Keratinocyte (primary cell): ENCODE data around the gene USHBP1. TPM values are rescaled to one million over a fixed set of nuclear protein-coding genes. Genes with fewer than 3 reads are reported as not detected.

Source experiments
- DNase-seq: peaks from one replicate; pipeline ENCODE4 v3.0.0-alpha.2; 2011; ENCODE audit warnings: low read depth, missing footprints, low spot score
- FAIRE-seq: peaks from 2 replicates; lab custom pipeline; 2011; peaks lifted over from hg19 to GRCh38; lab: Jason Lieb, UNC
- H2AFZ ChIP-seq: 2 replicates; pipeline ENCODE4 v1.6.0; 2012; ENCODE audit warnings: low read length, control low read depth, inconsistent platforms; ENCODE audit not compliant: control insufficient read depth
- H3K27ac ChIP-seq: 2 replicates; pipeline ENCODE4 v1.5.1; 2011; ENCODE audit warnings: low read length; ENCODE audit not compliant: control insufficient read depth, insufficient read depth
- H3K27me3 ChIP-seq: 3 replicates; pipeline ENCODE4 v1.6.0; 2011; ENCODE audit warnings: low read length; ENCODE audit not compliant: control insufficient read depth, insufficient read depth; ENCODE audit errors: extremely low read depth
- H3K36me3 ChIP-seq, 2 experiments: 2 replicates in 1 of 2; 3 replicates in 1 of 2; pipeline ENCODE4 v1.5.1; 2011; ENCODE audit warnings: low read length in 2 of 2, mild to moderate bottlenecking in 1 of 2; ENCODE audit not compliant: control insufficient read depth in 2 of 2, insufficient read depth in 2 of 2; ENCODE audit errors: extremely low read depth in 1 of 2
- H3K4me1 ChIP-seq: 3 replicates; pipeline ENCODE4 v1.5.1; 2011; ENCODE audit warnings: low read length; ENCODE audit not compliant: control insufficient read depth, insufficient read depth; ENCODE audit errors: extremely low read depth
- H3K4me2 ChIP-seq: 3 replicates; pipeline ENCODE4 v1.6.0; 2011; ENCODE audit warnings: low read depth, low read length; ENCODE audit not compliant: control insufficient read depth, insufficient read depth; ENCODE audit errors: extremely low read depth
- H3K4me3 ChIP-seq, 3 experiments: fragments of 200-600 bp in 1 of 3; sonication (generic) in 1 of 3; 2 replicates in 2 of 3; 3 replicates in 1 of 3; pipeline ENCODE4 v1.5.1; 2011 to 2016; ENCODE audit warnings: low read length in 3 of 3, mild to moderate bottlenecking in 3 of 3, control low read depth in 2 of 3, inconsistent platforms in 1 of 3, low read depth in 1 of 3, mixed read lengths in 1 of 3, mixed run types in 1 of 3, moderate library complexity in 1 of 3; ENCODE audit not compliant: control insufficient read depth in 2 of 3, insufficient read depth in 2 of 3; ENCODE audit errors: extremely low read depth in 1 of 3
- H3K79me2 ChIP-seq: 2 replicates; pipeline ENCODE4 v1.6.0; 2012; ENCODE audit warnings: low read length; ENCODE audit not compliant: control insufficient read depth, insufficient read depth
- H3K9ac ChIP-seq: 3 replicates; pipeline ENCODE4 v1.6.0; 2011; ENCODE audit warnings: low read length; ENCODE audit not compliant: control insufficient read depth, insufficient read depth; ENCODE audit errors: extremely low read depth
- H3K9me1 ChIP-seq: 3 replicates; pipeline ENCODE4 v1.6.0; 2011; ENCODE audit warnings: low read length; ENCODE audit not compliant: control insufficient read depth, insufficient read depth; ENCODE audit errors: extremely low read depth
- H3K9me3 ChIP-seq: 2 replicates; pipeline ENCODE4 v1.5.1; 2012; ENCODE audit warnings: low read depth, low read length; ENCODE audit not compliant: control insufficient read depth
- H4K20me1 ChIP-seq: 3 replicates; pipeline ENCODE4 v1.6.0; 2011; ENCODE audit warnings: low read length; ENCODE audit not compliant: control insufficient read depth, insufficient read depth; ENCODE audit errors: extremely low read depth
- CTCF ChIP-seq, 3 experiments: IDR thresholded peaks in 1 of 3; conservative IDR thresholded peaks in 1 of 3; optimal IDR thresholded peaks in 1 of 3; 2 replicates in 2 of 3; 3 replicates in 1 of 3; pipeline versions ENCODE3 to v1.5.1; 2011; ENCODE audit warnings: low read length in 3 of 3, mild to moderate bottlenecking in 3 of 3, moderate library complexity in 2 of 3, control low read depth in 1 of 3, inconsistent platforms in 1 of 3; ENCODE audit not compliant: insufficient read depth in 2 of 3; ENCODE audit errors: extremely low read depth in 1 of 3
- EZH2 ChIP-seq: IDR thresholded peaks from one replicate; pipeline ENCODE4 v1.6.1; 2012; ENCODE audit warnings: inconsistent platforms, mild to moderate bottlenecking, low read length, moderate library complexity
- dilution Hi-C: fragments of 300-500 bp; cut with MboI; formaldehyde crosslinking; loops from one replicate; pipeline ENCODE4 v1.7.0; 2020; ENCODE audit warnings: low sequenced_read_pairs; ENCODE audit not compliant: extremely low pct_ligation_motif_present
- polyA plus RNA-seq, 5 experiments: library from polyadenylated mRNA; depleted of rRNA in 3 of 5; stranded (reverse) in 3 of 5; stranded (forward) in 1 of 5; unstranded in 1 of 5; fragments of >200 nt; gene quantifications; 1 replicate in 1 of 5; 2 replicates in 3 of 5; 3 replicates in 1 of 5; pipeline versions ENCODE4 v1.2.1 to v1.2.3, GENCODE V29; 2011 to 2012; ENCODE audit warnings: missing spikeins in 2 of 5, low read depth in 1 of 5, low replicate concordance in 1 of 5

USHBP1 gene
- polyA plus RNA-seq, 1 donor (not counting 4 experiments of a cell fraction or from before 2014, with no cell fraction given), result not detected

DNA sequence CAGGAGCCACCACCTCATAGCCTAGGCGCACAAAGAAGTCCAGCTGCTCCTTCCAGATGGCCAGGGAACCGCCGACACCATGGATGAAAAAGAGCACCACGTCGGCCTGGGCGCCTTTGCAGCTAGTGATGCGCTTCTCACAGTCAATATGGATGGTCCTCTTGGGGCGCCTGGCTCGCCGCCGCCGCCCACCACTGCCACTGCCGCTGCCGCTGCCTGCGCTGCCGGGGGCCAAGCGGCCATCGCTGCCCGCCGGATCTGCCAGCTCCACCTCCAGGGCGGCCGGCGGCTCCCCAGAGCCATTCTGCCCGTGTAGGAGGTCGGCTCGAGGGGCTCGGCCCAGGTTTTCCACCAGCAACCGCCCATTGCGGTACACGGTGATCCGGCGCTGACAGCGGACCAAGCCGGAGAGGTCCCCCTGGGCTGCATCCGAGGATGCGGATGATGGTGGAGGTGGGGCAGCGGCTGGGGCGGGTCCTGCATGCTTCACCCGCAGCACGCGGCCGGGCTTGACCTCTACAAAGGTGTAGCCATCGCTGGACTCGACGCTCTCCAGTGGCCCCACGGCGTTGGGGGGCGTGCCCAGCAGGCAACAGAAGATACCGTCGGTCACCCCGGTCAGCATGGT lies 36.6 kb upstream of the USHBP1 start:
- no peak for FAIRE-seq
- TF ChIP-seq EZH2, result no peak
- TF ChIP-seq CTCF (optimal IDR thresholded peaks at IDR 0.05 in 1 of 3, IDR thresholded peaks at IDR 0.05 in 1 of 3, conservative IDR thresholded peaks at IDR 0.05 in 1 of 3; ENCODE audit: extremely low read depth in 1 of 3, insufficient read depth in 2 of 3, low read length in 3 of 3), result no peak
- Histone ChIP-seq H3K79me2 (peaks cover 9% of the 10 kb centered on the region), H3K4me2 (no peak overlapping the region), H3K9ac (no peak overlapping the region), H3K27me3 (no peaks in the 10 kb centered on the region), H4K20me1 (peaks cover 3% of the 10 kb centered on the region), H3K4me3 (no peak overlapping the region), H3K36me3 (peaks cover 0 to 5% of the 10 kb centered on the region in 2 experiments), H3K4me1 (peaks cover 37% of the 10 kb centered on the region), H3K9me3 (no peaks in the 10 kb centered on the region), H3K27ac (no peak overlapping the region), H3K9me1 (peaks cover 3% of the 10 kb centered on the region), H2AFZ (no peak overlapping the region)
- no peak for DNase-seq
- dilution Hi-C loops, result no loop called here

DNA sequence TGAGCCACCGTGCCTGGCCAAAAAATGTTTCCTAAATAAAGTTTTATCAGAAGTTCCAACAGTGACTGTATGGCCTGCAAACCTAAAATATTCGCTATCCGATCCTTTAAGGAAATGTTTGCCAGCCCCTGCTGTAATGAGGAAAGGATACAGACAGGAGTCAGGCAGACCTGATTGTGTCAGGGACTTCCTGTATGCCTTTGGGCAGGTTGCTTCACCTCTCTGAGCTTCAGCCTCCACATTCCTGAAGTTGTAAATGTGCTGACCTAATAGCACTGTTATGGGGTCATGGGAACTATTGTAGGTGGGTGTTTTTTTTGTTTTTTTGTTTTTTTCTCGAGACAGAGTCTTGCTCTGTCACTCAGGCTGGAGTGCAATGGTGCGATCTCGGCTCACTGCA lies 32.4 kb upstream of the USHBP1 start:
- peak; percentile 52 for FAIRE-seq
- Histone ChIP-seq H3K9me3 (no peaks in the 10 kb centered on the region), H3K4me3 (no peak overlapping the region), H3K4me1 (peaks cover 11% of the 10 kb centered on the region), H3K79me2 (peaks cover 11% of the 10 kb centered on the region), H3K4me2 (peak overlapping the region; percentile 10), H3K36me3 (peaks cover 0 to 10% of the 10 kb centered on the region in 2 experiments), H2AFZ (no peak overlapping the region), H4K20me1 (peaks cover 3% of the 10 kb centered on the region), H3K9me1 (no peaks in the 10 kb centered on the region), H3K9ac (no peak overlapping the region), H3K27ac (no peak overlapping the region), H3K27me3 (no peaks in the 10 kb centered on the region)
- DNase-seq, result no peak
- dilution Hi-C loops, result no loop called here
- TF ChIP-seq EZH2 (no peak), CTCF (optimal IDR thresholded peaks at IDR 0.05 in 1 of 3, IDR thresholded peaks at IDR 0.05 in 1 of 3, conservative IDR thresholded peaks at IDR 0.05 in 1 of 3; ENCODE audit: extremely low read depth in 1 of 3, insufficient read depth in 2 of 3, low read length in 3 of 3) (no peak)
